Coronary artery (tissue), 2 donors: Measurements from ENCODE around the gene TAP1.

ENCODE experiments used
- DNase-seq: peaks from one replicate; pipeline ENCODE4 v3.0.0-alpha.2; 2017; ENCODE audit warnings: low spot score
- H3K27ac ChIP-seq, 2 donors: fragments of 200-600 bp; sonication (generic); one replicate each; pipeline ENCODE4 v1.5.1; 2016 to 2019
- H3K4me3 ChIP-seq: fragments of 200-600 bp; sonication (generic); 2 replicates; pipeline ENCODE4 v1.5.1; 2016; ENCODE audit warnings: mild to moderate bottlenecking, moderate library complexity
- TF ChIP-seq, protein P1 (sequence below): fragments of 200-600 bp; sonication (generic); IDR thresholded peaks from one replicate; pipeline ENCODE4 v1.5.1; 2019; ENCODE audit warnings: antibody characterized with exemption

Gene TAP1, protein sequence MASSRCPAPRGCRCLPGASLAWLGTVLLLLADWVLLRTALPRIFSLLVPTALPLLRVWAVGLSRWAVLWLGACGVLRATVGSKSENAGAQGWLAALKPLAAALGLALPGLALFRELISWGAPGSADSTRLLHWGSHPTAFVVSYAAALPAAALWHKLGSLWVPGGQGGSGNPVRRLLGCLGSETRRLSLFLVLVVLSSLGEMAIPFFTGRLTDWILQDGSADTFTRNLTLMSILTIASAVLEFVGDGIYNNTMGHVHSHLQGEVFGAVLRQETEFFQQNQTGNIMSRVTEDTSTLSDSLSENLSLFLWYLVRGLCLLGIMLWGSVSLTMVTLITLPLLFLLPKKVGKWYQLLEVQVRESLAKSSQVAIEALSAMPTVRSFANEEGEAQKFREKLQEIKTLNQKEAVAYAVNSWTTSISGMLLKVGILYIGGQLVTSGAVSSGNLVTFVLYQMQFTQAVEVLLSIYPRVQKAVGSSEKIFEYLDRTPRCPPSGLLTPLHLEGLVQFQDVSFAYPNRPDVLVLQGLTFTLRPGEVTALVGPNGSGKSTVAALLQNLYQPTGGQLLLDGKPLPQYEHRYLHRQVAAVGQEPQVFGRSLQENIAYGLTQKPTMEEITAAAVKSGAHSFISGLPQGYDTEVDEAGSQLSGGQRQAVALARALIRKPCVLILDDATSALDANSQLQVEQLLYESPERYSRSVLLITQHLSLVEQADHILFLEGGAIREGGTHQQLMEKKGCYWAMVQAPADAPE

DNA sequence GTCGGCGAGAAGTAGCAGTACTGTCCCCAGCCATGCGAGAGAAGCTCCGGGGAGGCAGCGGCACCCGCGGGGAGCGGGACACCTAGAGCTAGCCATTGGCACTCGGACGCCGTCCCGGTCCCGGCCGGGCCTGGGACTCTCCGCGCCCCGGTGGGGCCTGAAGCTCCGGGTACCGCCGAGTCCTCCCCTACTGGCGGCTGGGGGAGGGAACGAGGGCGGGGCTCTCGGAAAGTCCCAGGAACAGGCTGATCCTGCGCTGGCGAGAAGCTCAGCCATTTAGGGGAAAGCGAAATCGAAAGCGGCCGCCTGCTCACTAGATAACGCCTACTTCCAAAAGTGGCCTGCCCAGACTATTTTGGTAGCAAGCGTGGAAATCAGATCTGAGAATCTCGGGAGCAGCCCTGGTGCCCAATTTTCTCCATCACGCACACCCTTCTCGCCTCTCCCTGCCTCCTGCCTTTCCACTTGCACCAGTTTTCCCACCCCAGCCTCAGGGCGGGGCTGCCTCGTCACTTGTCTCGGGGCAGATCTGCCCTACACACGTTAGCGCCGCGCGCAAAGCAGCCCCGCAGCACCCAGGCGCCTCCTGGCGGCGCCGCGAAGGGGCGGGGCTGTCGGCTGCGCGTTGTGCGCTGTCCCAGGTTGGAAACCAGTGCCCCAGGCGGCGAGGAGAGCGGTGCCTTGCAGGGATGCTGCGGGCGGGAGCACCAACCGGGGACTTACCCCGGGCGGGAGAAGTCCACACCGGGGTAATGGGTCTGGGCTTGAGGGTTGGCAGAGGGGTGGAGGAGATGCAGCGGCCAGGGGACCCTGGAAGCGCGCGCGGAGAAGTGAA is at the start of gene TAP1, which contains the start of gene PSMB9:
Gene TAP1, minus strand, starts transcription at position 164 of the 835 bp plus-strand sequence. Its CDS starts 68 bp downstream, at position 96.
Gene PSMB9, plus strand, starts transcription at position 652 of the 835 bp plus-strand sequence. Its CDS starts 38 bp downstream, at position 690.
- TF ChIP-seq, protein P1, sequence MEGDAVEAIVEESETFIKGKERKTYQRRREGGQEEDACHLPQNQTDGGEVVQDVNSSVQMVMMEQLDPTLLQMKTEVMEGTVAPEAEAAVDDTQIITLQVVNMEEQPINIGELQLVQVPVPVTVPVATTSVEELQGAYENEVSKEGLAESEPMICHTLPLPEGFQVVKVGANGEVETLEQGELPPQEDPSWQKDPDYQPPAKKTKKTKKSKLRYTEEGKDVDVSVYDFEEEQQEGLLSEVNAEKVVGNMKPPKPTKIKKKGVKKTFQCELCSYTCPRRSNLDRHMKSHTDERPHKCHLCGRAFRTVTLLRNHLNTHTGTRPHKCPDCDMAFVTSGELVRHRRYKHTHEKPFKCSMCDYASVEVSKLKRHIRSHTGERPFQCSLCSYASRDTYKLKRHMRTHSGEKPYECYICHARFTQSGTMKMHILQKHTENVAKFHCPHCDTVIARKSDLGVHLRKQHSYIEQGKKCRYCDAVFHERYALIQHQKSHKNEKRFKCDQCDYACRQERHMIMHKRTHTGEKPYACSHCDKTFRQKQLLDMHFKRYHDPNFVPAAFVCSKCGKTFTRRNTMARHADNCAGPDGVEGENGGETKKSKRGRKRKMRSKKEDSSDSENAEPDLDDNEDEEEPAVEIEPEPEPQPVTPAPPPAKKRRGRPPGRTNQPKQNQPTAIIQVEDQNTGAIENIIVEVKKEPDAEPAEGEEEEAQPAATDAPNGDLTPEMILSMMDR, result peak; percentile 69
- DNase-seq, result peak; percentile 96
- H3K27ac ChIP-seq, result peak within 1 kb of the TSS; percentile 94 to 99
- peak within 1 kb of the TSS; percentile 98 for H3K4me3 ChIP-seq

DNA sequence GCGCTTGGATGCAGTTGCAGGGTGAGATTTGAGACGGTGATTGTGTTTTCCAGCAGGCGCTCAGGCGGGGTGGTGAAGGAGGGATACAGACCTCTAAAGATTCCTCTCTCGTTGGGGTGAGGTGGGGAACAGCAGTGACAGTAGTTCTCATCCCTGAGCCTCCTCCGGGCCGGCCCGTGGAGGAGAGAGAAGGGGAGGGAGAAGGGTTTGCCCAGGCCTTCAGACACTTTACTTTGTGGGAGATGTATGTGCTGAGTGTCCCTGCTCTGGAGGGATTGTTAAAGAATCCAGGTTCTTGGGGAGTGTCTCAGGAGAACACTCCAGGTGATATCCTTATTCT is 41.5 kb upstream of the TAP1 start:
- DNase-seq, result no peak
- H3K27ac ChIP-seq, result peak overlapping the region; percentile 86 to 90
- TF ChIP-seq, protein P1, result no peak
- peak overlapping the region; percentile 79 for H3K4me3 ChIP-seq

DNA sequence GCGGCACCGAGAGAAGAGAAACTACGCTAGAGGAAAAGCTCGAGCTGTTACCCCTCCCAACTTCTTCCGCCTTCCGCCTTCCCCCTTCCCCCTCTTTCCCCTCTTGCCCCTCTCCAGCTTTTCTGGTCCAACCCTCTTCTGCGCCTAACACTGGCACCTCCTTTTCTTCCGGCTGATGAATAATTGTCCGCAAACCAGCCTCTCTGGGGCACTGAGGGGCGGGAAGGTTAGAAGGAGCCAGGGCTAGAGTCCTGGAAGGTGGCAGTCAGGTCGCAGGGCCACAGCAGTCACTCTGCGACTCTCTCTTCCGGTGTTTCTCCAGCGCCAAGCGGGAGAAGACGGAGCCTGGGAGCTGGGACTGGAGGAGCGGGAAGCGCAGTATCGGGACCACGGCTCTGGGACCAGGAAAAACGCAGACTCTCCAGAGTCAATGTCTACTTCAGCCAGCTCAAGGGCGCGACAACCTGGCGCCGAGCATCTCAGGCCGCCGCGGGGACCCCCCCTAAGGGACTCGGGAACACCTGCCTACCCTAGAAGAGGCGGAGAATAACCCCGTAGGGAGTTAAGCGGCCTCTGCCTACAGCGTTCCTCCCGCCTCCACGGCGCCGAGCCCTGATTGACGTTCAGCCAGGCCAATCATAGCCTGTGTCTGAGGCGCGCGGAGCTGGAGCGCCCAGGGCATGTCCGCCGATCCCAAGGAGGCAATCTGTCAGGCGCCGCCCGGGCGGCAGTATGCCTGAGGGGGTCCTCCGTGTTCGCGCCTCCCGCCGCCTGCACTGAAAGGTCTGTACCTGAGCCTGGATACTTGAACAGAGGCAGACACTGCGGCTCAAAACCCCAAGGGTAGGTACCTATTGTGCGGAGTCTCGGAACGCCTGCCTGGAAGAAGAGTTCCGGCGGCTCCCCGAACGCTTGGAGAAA is 40.8 kb upstream of the TAP1 start:
- Histone ChIP-seq H3K4me3 (peak overlapping the region; percentile 79), H3K27ac (peak overlapping the region; percentile 86 to 90)
- TF ChIP-seq, protein P1, result no peak
- DNase-seq, result peak; percentile 94

DNA sequence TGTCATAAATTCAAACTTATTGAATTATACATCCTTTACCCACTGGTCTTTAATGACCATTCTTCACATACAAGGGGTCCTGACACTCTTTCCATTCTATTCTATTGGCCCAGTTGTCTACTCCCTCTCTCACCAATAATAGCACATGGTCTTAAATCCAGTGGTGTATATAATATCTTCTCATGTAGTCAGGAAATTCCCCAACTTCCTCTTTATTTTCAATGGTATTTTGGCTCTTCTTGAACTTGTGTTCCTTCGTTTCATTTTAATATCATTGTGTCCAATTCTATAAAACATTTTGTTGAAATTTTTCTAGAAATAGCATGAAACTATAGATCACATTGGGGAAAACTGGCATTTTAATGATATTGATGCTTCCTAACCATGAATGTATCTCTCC is 37.3 kb upstream of the TAP1 start:
- TF ChIP-seq, protein P1, result no peak
- no peak for DNase-seq
- no peak overlapping the region for H3K4me3 ChIP-seq
- no peak overlapping the region for H3K27ac ChIP-seq

DNA sequence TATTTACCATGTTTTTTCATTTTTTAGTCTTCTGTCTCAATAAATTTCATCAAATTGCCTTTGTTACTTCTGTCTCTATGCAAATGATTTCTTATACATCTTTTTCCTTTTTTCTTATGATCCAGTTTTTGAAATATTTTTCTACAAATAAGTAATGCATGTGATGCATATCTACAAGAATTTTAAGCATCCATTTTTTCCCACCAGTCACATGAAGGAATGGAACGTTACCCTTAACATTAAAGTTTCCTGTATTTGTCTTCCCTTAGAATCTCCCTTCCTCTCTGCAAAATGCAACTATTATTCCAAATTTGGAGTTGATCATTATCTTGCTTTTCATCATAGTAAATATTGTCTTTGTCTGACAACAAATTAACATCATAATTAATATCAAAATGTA is 36.0 kb upstream of the TAP1 start:
- H3K27ac ChIP-seq, result no peak overlapping the region
- TF ChIP-seq, protein P1, result no peak
- H3K4me3 ChIP-seq, result no peak overlapping the region
- DNase-seq, result no peak

DNA sequence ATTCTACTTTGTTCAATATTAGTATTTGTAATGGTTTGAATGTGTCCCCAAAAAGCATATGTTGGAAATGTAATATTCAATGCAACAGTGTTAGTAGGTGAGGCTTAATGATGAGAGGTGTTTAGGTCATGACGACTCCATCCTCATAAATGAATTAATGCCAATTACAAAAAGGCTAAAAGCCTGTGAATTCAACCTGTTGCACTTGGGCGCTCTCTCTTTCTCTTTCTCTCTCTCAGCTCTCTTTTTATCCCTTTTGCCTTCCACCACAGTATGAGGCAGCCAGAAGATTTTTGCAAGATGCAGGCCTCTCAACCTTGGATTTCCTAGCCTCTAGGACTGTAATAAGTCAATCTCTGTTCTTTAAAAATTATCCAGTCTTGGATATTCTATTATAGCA is 35.1 kb upstream of the TAP1 start:
- TF ChIP-seq, protein P1, result no peak
- H3K4me3 ChIP-seq, result no peak overlapping the region
- no peak for DNase-seq
- H3K27ac ChIP-seq, result no peak overlapping the region
